ENCODE data around the gene SPATA25.
"Not testable (repeated sequence)": the region's sequence is repeated elsewhere in the genome, so short reads cannot be mapped to it uniquely, and the experiment has no call there.

The SPATA25 gene

GRCh38 chr20:45874104-45874481 is 13.3 kb downstream of the SPATA25 start:
- not testable (repeated sequence) for ATAC-seq (replicated peaks); H3K27me3 Mint-ChIP-seq; H3K4me1 Mint-ChIP-seq; DNase-seq; H3K9me3 Mint-ChIP-seq; H3K4me3 Mint-ChIP-seq; H3K27ac Mint-ChIP-seq
- peaks cover 7 to 15% of the 10 kb centered on the region in 2 donors for H3K36me3 Mint-ChIP-seq

DNA sequence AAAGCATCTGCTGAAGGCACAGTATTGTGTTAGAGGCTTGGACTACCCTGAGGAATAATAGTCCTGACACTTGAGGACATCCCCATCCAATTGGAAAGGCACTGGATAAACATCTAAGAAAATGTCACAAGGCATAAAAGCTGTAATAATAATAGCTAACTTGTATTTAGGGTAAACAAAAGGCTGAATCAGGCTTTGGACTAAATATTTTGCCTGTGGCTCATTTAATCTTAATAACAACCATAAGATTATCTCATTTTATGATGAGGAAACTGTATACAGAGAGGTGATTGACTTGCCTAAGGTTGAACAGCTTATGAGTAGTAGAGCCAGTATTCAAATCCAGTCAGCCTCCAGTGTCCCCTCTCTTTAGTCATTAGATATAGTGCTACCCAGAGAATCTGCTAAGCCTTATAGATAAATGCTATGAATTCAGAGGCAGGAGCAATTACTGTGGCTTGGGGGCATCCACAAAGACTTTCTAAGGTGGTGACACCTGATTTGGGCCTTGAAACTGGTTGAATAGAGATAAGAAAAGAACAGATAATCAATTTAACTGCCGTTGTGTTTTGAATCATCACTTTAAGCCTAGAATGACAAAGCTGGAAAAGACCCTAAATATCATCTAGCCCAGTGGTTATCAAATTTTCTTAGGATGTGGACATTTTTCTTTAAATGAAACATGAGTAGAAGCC is 13.9 kb downstream of the SPATA25 start:
- Mint-ChIP-seq H3K4me1 (no peaks in the 10 kb centered on the region), H3K4me3 (no peak overlapping the region), H3K36me3 (peaks cover 7 to 15% of the 10 kb centered on the region in 2 donors), H3K27me3 (no peaks in the 10 kb centered on the region), H3K9me3 (no peaks in the 10 kb centered on the region), H3K27ac (no peak overlapping the region)
- no peak for ATAC-seq (replicated peaks)
- DNase-seq: no peak

DNA sequence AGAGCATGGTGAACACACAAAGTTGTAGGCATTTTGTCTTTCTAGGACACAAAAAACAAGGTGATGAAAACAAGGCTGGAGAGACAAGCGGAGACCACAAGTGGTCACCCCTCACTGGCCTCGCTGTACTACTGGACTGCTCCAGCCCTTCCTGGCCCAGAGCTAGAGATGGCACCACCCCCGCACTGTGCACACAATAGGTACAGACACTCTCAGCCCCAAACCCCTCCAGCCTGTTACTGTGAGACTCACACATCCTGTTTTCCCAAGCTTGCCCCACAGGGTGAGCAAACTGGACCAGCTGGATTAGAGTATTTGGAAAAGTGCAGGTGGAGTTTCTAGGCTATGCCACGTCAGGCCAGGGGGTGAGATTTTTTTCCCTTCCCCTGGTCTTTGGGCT is 14.8 kb downstream of the SPATA25 start:
- no peaks in the 10 kb centered on the region for H3K9me3 Mint-ChIP-seq
- H3K27ac Mint-ChIP-seq: no peak overlapping the region
- no peaks in the 10 kb centered on the region for H3K27me3 Mint-ChIP-seq
- H3K4me3 Mint-ChIP-seq: no peak overlapping the region
- no peaks in the 10 kb centered on the region for H3K4me1 Mint-ChIP-seq
- peaks cover 7 to 15% of the 10 kb centered on the region in 2 donors for H3K36me3 Mint-ChIP-seq
- DNase-seq: no peak
- ATAC-seq (replicated peaks): no peak

- DNase-seq (no peak), ATAC-seq (replicated peaks) (no peak)
- Mint-ChIP-seq H3K9me3 (no peaks in the 10 kb centered on the region), H3K27ac (no peak overlapping the region), H3K4me1 (no peaks in the 10 kb centered on the region), H3K36me3 (peaks cover 10 to 13% of the 10 kb centered on the region in 2 donors), H3K27me3 (no peaks in the 10 kb centered on the region), H3K4me3 (no peak overlapping the region)
Measured at GRCh38 chr20:45867819-45868176, 19.6 kb downstream of the SPATA25 start.

GRCh38 chr20:45867136-45867818 is 20.1 kb downstream of the SPATA25 start:
- no peaks in the 10 kb centered on the region for H3K27me3 Mint-ChIP-seq
- no peak overlapping the region for H3K4me3 Mint-ChIP-seq
- H3K36me3 Mint-ChIP-seq: peaks cover 8 to 11% of the 10 kb centered on the region in 2 donors
- ATAC-seq (replicated peaks): no peak
- H3K27ac Mint-ChIP-seq: no peak overlapping the region
- no peaks in the 10 kb centered on the region for H3K9me3 Mint-ChIP-seq
- no peaks in the 10 kb centered on the region for H3K4me1 Mint-ChIP-seq
- no peak for DNase-seq

GRCh38 chr20:45866454-45866853 is 21.0 kb downstream of the SPATA25 start:
- no peaks in the 10 kb centered on the region for H3K27me3 Mint-ChIP-seq
- H3K4me1 Mint-ChIP-seq: no peaks in the 10 kb centered on the region
- H3K36me3 Mint-ChIP-seq: peaks cover 5 to 10% of the 10 kb centered on the region in 2 donors
- H3K27ac Mint-ChIP-seq: no peak overlapping the region
- no peak overlapping the region for H3K4me3 Mint-ChIP-seq
- no peak for ATAC-seq (replicated peaks)
- no peak for DNase-seq
- no peaks in the 10 kb centered on the region for H3K9me3 Mint-ChIP-seq

DNA sequence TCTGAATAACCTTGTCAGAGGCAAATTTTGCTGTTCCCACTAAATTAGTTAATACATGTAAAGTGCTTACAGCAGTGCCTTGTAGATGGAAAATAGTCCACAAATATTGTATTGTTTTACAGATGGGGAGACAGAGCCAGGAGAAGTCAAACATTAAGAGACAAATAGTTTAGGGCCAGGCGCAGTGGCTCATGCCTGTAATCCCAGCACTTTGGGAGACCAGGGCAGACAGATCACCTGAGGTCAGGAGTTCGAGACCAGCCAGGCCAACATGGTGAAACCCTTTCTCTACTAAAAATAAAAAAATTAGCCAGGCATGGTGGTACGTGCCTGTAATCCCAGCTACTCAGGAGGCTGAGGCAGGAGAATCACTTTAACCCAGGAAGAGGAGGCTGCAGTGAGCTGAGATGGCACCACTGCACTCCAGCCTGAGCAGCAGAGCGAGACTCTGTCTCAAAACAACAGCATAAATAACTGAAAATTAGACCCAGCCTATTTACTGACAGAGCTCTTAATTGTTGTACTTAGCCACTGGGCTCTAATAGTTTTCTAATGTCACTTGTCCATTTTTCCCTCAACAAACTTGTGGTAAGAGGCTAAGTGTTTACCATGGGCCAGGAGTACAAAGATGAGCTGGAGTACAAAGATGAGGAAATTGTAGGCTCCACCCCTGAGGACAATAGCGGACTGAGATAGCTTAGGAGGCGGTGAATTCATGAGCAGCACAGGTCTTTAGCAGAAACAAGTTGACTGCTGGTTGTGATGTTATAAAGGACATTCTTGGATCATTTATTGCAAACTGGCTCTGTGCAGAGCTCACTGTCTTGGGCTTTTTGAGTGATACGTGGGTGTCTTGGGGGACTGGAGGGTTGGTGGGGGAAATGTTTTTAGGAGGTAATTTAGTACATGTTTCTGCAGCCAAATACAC is 23.6 kb downstream of the SPATA25 start:
- Mint-ChIP-seq H3K27me3 (no peaks in the 10 kb centered on the region), H3K36me3 (peaks cover 9 to 19% of the 10 kb centered on the region in 2 donors), H3K4me1 (peaks cover 5 to 11% of the 10 kb centered on the region in 2 donors), H3K9me3 (no peaks in the 10 kb centered on the region), H3K4me3 (no peak overlapping the region), H3K27ac (no peak overlapping the region)
- ATAC-seq (replicated peaks): no peak
- no peak for DNase-seq

DNA sequence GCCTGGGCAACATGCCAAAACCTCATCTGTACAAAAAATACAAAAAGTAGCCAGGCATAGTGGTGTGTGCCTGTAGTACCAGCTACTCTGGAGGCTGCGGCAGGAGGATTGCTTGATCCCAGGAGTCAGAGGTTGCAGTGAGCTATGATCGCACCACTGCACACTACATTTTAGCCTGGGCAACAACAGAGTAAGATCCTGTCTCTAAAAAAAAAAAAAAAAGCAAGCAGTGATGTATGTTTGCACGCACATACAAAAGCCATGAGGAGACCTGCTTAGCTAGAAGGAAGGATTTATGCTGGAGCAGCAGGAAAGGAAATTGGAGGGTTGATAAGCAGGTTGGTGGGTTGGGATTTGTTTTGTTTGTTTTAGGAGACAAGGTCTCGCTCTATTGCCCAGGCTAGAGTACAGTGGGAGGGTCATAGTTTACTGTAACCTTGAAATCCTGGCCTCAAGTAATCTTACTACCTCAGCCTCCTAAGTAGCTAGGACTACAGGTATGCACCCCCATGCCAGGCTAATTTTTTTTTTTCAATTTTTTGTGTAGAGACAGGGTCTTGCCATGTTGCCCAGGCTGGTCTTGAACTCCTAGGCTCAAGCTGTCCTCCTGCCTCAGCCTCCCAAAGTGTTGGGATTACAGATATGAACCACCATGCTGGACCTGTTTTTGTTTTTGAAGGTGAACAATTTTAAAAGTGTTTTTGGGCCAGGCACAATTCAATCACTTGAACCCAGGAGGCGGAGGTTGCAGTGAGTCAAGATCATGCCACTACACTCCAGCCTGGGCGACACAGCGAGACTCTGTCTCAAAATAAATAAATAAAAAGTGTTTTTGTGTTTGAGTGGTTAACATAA is 26.0 kb downstream of the SPATA25 start:
- peaks cover 15 to 21% of the 10 kb centered on the region in 2 donors for H3K4me1 Mint-ChIP-seq
- ATAC-seq (replicated peaks): no peak
- no peak overlapping the region for H3K27ac Mint-ChIP-seq
- DNase-seq: no peak
- no peak overlapping the region for H3K4me3 Mint-ChIP-seq
- no peaks in the 10 kb centered on the region for H3K9me3 Mint-ChIP-seq
- H3K36me3 Mint-ChIP-seq: peaks cover 9 to 16% of the 10 kb centered on the region in 2 donors
- no peaks in the 10 kb centered on the region for H3K27me3 Mint-ChIP-seq

DNA sequence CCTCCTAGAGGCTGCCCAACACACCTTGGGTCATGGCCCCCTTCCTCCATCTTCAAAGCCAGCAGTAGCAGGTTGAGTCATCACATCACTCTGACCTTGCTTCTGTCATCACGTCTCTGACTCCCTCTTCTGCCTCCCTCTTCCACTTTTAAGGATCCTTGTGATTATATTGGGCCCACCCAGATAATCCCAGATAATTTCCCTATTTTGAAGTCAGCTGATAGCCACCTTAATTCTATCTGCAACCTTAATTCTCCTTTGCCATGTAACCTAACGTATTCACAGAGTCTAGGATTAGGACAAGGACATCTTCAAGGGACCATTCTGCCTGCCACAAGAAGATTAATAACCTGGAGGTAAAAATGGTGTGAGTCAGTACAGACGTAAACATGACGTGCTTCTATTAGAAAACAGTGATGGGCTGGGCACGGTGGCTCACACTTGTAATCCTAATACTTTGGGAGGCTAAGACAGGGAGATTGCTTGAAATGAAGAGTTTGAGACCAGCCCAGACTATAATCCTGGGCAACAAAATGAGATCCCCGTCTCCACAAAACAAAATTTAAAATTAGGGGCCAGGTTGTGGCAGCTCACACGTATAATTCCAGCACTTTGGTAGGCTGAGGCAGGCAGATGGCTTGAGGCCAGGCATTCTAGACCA is 26.7 kb downstream of the SPATA25 start:
- no peaks in the 10 kb centered on the region for H3K9me3 Mint-ChIP-seq
- no peak for DNase-seq
- H3K4me1 Mint-ChIP-seq: peaks cover 15 to 28% of the 10 kb centered on the region in 2 donors
- no peak overlapping the region for H3K4me3 Mint-ChIP-seq
- no peak overlapping the region for H3K27ac Mint-ChIP-seq
- peaks cover 9 to 15% of the 10 kb centered on the region in 2 donors for H3K36me3 Mint-ChIP-seq
- no peak for ATAC-seq (replicated peaks)
- no peaks in the 10 kb centered on the region for H3K27me3 Mint-ChIP-seq

DNA sequence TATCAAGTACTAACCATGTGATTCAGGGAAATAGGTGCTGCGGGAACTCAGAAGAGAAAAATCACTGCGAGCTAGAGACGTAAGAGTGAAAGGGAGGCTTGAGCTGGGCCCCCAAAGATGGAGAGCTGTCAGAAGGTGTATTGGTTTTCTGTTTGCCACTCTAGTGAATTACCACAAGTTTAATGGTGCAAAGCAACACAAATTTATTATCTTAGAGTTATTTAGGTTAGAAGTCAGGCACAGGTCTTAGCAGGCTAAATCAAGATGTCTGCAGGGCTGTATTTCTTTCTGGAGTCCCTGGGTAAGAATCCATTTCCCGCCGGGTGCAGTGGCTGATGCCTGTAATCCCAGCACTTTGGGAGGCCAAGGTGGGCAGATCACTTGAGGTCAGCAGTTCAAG is 27.5 kb downstream of the SPATA25 start:
- Mint-ChIP-seq H3K36me3 (peaks cover 9 to 15% of the 10 kb centered on the region in 2 donors), H3K4me1 (peaks cover 17 to 33% of the 10 kb centered on the region in 2 donors), H3K27ac (no peak overlapping the region), H3K27me3 (no peaks in the 10 kb centered on the region), H3K4me3 (no peak overlapping the region), H3K9me3 (no peaks in the 10 kb centered on the region)
- ATAC-seq (replicated peaks) (no peak), DNase-seq (no peak)

GRCh38 chr20:45857882-45858216 is 29.6 kb downstream of the SPATA25 start:
- H3K27me3 Mint-ChIP-seq: no peaks in the 10 kb centered on the region
- H3K4me3 Mint-ChIP-seq: peak overlapping the region; percentile 97
- H3K27ac Mint-ChIP-seq: peak overlapping the region; percentile 99
- peak; percentile 43 to 53 for ATAC-seq (replicated peaks)
- H3K9me3 Mint-ChIP-seq: no peaks in the 10 kb centered on the region
- no peak for DNase-seq
- H3K4me1 Mint-ChIP-seq: peaks cover 20 to 40% of the 10 kb centered on the region in 2 donors
- H3K36me3 Mint-ChIP-seq: peaks cover 4 to 18% of the 10 kb centered on the region in 2 donors

GRCh38 chr20:45857114-45857881 is 30.1 kb downstream of the SPATA25 start, which contains the start of the genes ACOT8 and ZSWIM3:
ACOT8 (minus strand) TSS chr20:45857392; CDS start chr20:45857315, 77 bp downstream.
ZSWIM3 (plus strand) TSS chr20:45857614; CDS start chr20:45857826, 212 bp downstream.
- Mint-ChIP-seq H3K4me1 (peaks cover 20 to 40% of the 10 kb centered on the region in 2 donors), H3K4me3 (peak within 1 kb of the TSS; percentile 97), H3K9me3 (no peaks in the 10 kb centered on the region), H3K36me3 (peaks cover 6 to 19% of the 10 kb centered on the region in 2 donors), H3K27ac (peak within 1 kb of the TSS; percentile 99), H3K27me3 (no peaks in the 10 kb centered on the region)
- DNase-seq (peak; percentile 97), ATAC-seq (replicated peaks) (peak; percentile 95)

DNA sequence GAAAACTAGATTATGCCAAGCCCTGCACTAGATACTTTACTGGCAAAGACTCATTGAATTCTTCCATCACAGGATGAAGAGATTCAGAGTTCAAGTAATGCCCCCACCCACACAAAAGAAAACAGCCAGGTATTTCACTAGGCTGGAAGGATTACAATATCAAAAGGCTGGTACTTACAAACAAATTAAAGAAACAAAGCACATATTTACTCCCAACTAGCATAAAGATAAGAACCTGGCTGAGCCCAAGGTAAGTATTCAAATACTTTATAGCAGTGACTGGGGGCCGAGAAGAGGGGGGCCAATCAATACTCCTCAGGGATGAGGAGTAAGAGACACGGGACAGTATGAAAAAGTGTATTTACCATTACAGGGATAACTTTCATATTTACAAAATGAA is 33.9 kb downstream of the SPATA25 start:
- Mint-ChIP-seq H3K9me3 (no peaks in the 10 kb centered on the region), H3K27me3 (no peaks in the 10 kb centered on the region), H3K27ac (no peak overlapping the region), H3K36me3 (peaks cover 17 to 20% of the 10 kb centered on the region in 2 donors), H3K4me1 (peaks cover 9 to 38% of the 10 kb centered on the region in 2 donors), H3K4me3 (no peak overlapping the region)
- DNase-seq (no peak), ATAC-seq (replicated peaks) (no peak)

Data from stimulated activated naive B cell treated with anti-CD40 and anti-IgM and Interleukin-4, amounts not matched to agents 10 μg/mL and 1 μg/mL and 100 μg/mL, for 72 hours (primary cell).